HL-60 (cell line): ENCODE measurements around the gene VWA7.

Experiments used
- DNase-seq, 2 experiments: peaks; one replicate each; pipeline ENCODE4 v3.0.0-alpha.2; 2010 to 2020; ENCODE audit warnings: low read depth in 1 of 2, low spot score in 1 of 2
- H3K27ac ChIP-seq: fragments of 250-450 bp; sonication (Bioruptor Pico); replicated peaks from 2 replicates; pipeline ENCODE4 v1.5.1; 2020; ENCODE audit warnings: mild to moderate bottlenecking, moderate library complexity
- H3K27me3 ChIP-seq: fragments of 250-450 bp; sonication (Bioruptor Pico); 2 replicates; pipeline ENCODE4 v1.5.1; 2021; ENCODE audit warnings: mild to moderate bottlenecking, moderate library complexity; ENCODE audit not compliant: insufficient read depth, poor library complexity, severe bottlenecking
- H3K4me3 ChIP-seq: replicated peaks from 2 replicates; pipeline ENCODE4 v1.5.1; 2011; ENCODE audit warnings: mild to moderate bottlenecking, control low read depth, low read length; ENCODE audit not compliant: insufficient read depth
- GABPA ChIP-seq: IDR thresholded peaks from 2 replicates; pipeline ENCODE4 v1.6.1; 2012; ENCODE audit warnings: low read depth
- POLR2AphosphoS5 ChIP-seq: IDR thresholded peaks from 2 replicates; pipeline ENCODE4 v1.6.1; 2012; ENCODE audit warnings: low read depth
- REST ChIP-seq: IDR thresholded peaks from 2 replicates; pipeline ENCODE4 v1.6.1; 2012; ENCODE audit warnings: low read depth; ENCODE audit not compliant: insufficient replicate concordance
- SPI1 ChIP-seq: IDR thresholded peaks from 2 replicates; pipeline ENCODE4 v1.6.1; 2012; ENCODE audit warnings: low read depth, mild to moderate bottlenecking, borderline replicate concordance
- TF ChIP-seq, protein P1 (sequence below): IDR thresholded peaks from one replicate; pipeline ENCODE4 v1.5.1; 2011; ENCODE audit warnings: low read length, control low read depth, inconsistent platforms; ENCODE audit not compliant: insufficient read depth

VWA7 gene

DNA sequence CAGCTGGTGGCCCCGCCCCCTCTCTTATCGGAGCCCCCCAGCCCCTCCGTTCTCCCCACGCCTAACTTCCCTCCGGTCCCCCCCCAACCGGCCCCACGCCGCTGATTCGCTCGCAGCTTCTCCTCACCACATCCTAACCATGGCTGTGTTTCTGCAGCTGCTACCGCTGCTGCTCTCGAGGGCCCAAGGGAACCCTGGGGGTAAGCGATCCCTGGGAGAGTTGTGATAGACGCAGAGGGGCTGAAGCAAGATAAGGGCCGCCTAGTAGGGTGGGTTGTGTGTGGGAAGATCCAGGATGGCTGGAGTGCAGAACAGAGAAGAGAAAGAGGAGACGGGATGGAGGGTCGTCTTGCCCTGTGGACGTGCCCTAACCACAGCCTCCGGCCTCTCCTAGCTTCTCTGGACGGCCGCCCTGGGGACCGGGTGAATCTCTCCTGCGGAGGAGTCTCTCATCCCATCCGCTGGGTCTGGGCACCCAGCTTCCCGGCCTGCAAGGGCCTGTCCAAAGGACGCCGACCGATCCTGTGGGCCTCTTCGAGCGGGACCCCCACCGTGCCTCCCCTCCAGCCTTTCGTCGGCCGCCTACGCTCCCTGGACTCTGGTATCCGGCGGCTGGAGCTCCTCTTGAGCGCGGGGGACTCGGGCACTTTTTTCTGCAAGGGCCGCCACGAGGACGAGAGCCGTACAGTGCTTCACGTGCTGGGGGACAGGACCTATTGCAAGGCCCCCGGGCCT lies 53.7 kb downstream of the VWA7 start, which contains the start of gene MPIG6B:
MPIG6B (plus strand) TSS at position 129 of the 735 bp plus-strand sequence; CDS start at position 140, 11 bp downstream.
- no peaks in the 10 kb centered on the region for H3K27me3 ChIP-seq
- TF ChIP-seq SPI1, result no peak
- no peak for TF ChIP-seq REST
- DNase-seq, result no peak
- H3K4me3 ChIP-seq, result no peak within 1 kb of the TSS
- no peak within 1 kb of the TSS for H3K27ac ChIP-seq

- no peak overlapping the region for H3K27ac ChIP-seq
- no peaks in the 10 kb centered on the region for H3K27me3 ChIP-seq
- no peak for TF ChIP-seq GABPA
- TF ChIP-seq POLR2AphosphoS5, result no peak
- TF ChIP-seq SPI1, result no peak
- TF ChIP-seq, protein P1, sequence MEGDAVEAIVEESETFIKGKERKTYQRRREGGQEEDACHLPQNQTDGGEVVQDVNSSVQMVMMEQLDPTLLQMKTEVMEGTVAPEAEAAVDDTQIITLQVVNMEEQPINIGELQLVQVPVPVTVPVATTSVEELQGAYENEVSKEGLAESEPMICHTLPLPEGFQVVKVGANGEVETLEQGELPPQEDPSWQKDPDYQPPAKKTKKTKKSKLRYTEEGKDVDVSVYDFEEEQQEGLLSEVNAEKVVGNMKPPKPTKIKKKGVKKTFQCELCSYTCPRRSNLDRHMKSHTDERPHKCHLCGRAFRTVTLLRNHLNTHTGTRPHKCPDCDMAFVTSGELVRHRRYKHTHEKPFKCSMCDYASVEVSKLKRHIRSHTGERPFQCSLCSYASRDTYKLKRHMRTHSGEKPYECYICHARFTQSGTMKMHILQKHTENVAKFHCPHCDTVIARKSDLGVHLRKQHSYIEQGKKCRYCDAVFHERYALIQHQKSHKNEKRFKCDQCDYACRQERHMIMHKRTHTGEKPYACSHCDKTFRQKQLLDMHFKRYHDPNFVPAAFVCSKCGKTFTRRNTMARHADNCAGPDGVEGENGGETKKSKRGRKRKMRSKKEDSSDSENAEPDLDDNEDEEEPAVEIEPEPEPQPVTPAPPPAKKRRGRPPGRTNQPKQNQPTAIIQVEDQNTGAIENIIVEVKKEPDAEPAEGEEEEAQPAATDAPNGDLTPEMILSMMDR, result no peak
- TF ChIP-seq REST, result no peak
- H3K4me3 ChIP-seq, result no peak overlapping the region
- DNase-seq, result no peak
Observed at GRCh38 chr6:31722173-31722572, 55.0 kb downstream of the VWA7 start.

DNA sequence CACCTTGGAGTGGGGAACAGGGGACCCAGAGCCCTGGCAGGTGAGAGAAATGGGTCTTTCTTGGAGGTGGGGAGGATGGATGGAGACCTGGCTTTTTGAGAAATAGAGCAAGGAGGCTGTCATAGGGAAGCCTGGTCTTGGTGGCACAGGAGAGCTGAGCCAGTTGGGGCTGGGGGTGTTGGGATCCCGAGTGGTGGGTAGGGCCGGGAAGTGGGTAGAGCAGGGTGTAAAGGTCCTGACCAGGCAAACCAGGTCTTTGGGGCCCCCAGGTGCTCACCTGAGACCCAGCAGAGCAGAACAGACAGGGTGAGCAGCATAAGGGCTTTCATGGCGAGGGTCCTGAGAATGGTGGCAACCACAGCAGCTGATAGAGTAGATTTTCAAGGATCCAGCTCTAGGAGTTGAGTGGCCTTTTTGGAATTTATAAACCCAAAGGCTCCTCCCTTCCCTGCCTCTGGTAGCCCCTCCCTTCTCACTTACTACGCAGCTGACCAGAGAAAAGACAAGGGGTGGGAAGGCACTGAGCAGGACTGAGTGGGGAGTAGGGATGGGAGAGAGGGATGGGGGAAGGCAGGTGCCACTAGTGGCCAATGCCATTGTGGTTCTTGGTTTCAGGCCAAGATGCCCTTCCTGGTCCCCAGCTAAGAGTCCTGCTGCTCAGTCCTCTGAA lies 55.6 kb downstream of the VWA7 start, which contains the start of gene LY6G6C:
LY6G6C (minus strand) TSS at position 396 of the 670 bp plus-strand sequence; CDS start at position 329, 67 bp downstream.
- no peak within 1 kb of the TSS for H3K4me3 ChIP-seq
- no peak within 1 kb of the TSS for H3K27ac ChIP-seq
- no peak for DNase-seq
- H3K27me3 ChIP-seq, result no peaks in the 10 kb centered on the region
- TF ChIP-seq SPI1, result no peak
- TF ChIP-seq REST, result no peak
- TF ChIP-seq, protein P1, result no peak
- TF ChIP-seq POLR2AphosphoS5, result no peak
- no peak for TF ChIP-seq GABPA
